C4-2B (cell line): ENCODE measurements around the gene DNAJC7.

Experiments
- ZFX ChIP-seq: fragments of 450-650 bp; IDR thresholded peaks from 2 replicates; pipeline ENCODE4 v1.6.1; 2017
- TF ChIP-seq, protein P1 (sequence below): fragments of 450-650 bp; conservative IDR thresholded peaks from 2 replicates; pipeline ENCODE4 v1.5.1; 2017; ENCODE audit warnings: mild to moderate bottlenecking

DNA sequence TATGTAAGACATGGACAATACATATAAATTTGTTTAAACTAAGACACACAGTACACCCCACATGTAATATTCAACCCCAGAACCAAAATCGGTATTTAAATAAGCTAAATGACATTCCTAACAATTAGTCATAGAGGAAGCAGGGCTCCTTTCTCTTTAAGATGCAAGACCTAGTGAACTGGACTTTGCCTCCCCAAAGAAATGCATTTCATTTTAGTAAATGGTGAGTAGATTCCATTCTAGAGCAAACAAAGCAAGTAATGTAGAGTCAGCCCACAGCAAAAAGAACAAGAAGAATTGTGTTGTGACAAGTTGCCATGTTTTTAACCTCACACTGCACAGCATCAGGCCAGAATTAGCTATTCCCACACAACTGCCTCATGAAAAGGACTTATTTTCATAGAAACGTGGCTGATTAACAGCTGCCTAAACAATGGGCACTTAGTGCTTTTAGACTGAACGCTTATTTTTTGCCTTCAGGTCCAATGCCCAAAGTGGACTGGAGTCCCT lies 14.4 kb downstream of the DNAJC7 start:
- TF ChIP-seq, protein P1, sequence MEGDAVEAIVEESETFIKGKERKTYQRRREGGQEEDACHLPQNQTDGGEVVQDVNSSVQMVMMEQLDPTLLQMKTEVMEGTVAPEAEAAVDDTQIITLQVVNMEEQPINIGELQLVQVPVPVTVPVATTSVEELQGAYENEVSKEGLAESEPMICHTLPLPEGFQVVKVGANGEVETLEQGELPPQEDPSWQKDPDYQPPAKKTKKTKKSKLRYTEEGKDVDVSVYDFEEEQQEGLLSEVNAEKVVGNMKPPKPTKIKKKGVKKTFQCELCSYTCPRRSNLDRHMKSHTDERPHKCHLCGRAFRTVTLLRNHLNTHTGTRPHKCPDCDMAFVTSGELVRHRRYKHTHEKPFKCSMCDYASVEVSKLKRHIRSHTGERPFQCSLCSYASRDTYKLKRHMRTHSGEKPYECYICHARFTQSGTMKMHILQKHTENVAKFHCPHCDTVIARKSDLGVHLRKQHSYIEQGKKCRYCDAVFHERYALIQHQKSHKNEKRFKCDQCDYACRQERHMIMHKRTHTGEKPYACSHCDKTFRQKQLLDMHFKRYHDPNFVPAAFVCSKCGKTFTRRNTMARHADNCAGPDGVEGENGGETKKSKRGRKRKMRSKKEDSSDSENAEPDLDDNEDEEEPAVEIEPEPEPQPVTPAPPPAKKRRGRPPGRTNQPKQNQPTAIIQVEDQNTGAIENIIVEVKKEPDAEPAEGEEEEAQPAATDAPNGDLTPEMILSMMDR, result no peak
- no peak for TF ChIP-seq ZFX
